PC-3 (cell line): ENCODE measurements around the gene BAHD1. TPM values are rescaled to one million over a fixed set of nuclear protein-coding genes. Genes with fewer than 3 reads are reported as not detected.

Experiments used
- ATAC-seq: fragments of 200-7000 bp; cut with Tn5 transposase; 2 replicates; pipeline ENCODE4 v1.9.1; 2020; ENCODE audit warnings: mild to moderate bottlenecking, moderate library complexity
- BruUV-seq: library from RNA; stranded (reverse); fragments of 400-500 nt; replicated peaks from 2 replicates; lab custom pipeline; 2021; lab: Mats Ljungman, UMichigan
- CTCF ChIA-PET: fragments of 300-600 bp; sonication (Branson Sonifier 250); formaldehyde crosslinking; loops from one replicate; lab custom pipeline; 2022; ENCODE audit warnings: antibody characterized with exemption; lab: Charles Lee
- POLR2A ChIA-PET: fragments of 300-600 bp; sonication (Branson Sonifier 250); formaldehyde crosslinking; loops from one replicate; lab custom pipeline; 2022; ENCODE audit warnings: antibody characterized with exemption; ENCODE audit not compliant: unreplicated experiment; lab: Charles Lee
- DNase-seq: peaks from one replicate; pipeline ENCODE4 v3.0.0-alpha.2; 2015
- H2AFZ ChIP-seq: fragments of 300-600 bp; sonication (generic); 2 replicates; pipeline ENCODE4 v1.6.0; 2016; ENCODE audit warnings: antibody characterized with exemption, low read length
- H3F3A ChIP-seq: fragments of 300-600 bp; sonication (generic); one replicate; pipeline ENCODE4 v1.6.0; 2017; ENCODE audit warnings: antibody characterized with exemption, low read length, control low read depth, mild to moderate bottlenecking; ENCODE audit not compliant: unreplicated experiment
- H3K27ac ChIP-seq: fragments of 300-600 bp; sonication (generic); 2 replicates; pipeline ENCODE4 v1.5.1; 2016; ENCODE audit warnings: mild to moderate bottlenecking, low read length
- H3K27me3 ChIP-seq: fragments of 300-600 bp; sonication (generic); 2 replicates; pipeline ENCODE4 v1.6.1; 2016; ENCODE audit warnings: low read length, mixed read lengths
- H3K36me3 ChIP-seq: fragments of 300-600 bp; sonication (generic); 2 replicates; pipeline ENCODE4 v1.6.1; 2016; ENCODE audit warnings: low read depth, mixed run types, low read length, mixed read lengths
- H3K4me1 ChIP-seq: fragments of 300-600 bp; sonication (generic); 2 replicates; pipeline ENCODE4 v1.5.1; 2016; ENCODE audit warnings: low read length; ENCODE audit not compliant: insufficient read depth
- H3K4me2 ChIP-seq: fragments of 300-600 bp; sonication (generic); 2 replicates; pipeline ENCODE4 v1.6.0; 2016; ENCODE audit warnings: low read length
- H3K4me3 ChIP-seq: fragments of 300-600 bp; sonication (generic); 2 replicates; pipeline ENCODE4 v1.5.1; 2016; ENCODE audit warnings: mild to moderate bottlenecking, low read length, mixed read lengths
- H3K79me2 ChIP-seq: fragments of 300-600 bp; sonication (generic); 2 replicates; pipeline ENCODE4 v1.6.1; 2017; ENCODE audit warnings: low read length, mixed read lengths
- H3K9ac ChIP-seq: fragments of 300-600 bp; sonication (generic); 2 replicates; pipeline ENCODE4 v1.6.0; 2016; ENCODE audit warnings: mild to moderate bottlenecking, low read length
- H3K9me2 ChIP-seq: fragments of 300-600 bp; sonication (generic); replicated peaks from 2 replicates; pipeline ENCODE4 v1.6.1; 2016; ENCODE audit warnings: mixed run types, low read length, mixed read lengths
- H3K9me3 ChIP-seq: fragments of 300-600 bp; sonication (generic); 2 replicates; pipeline ENCODE4 v1.6.1; 2016; ENCODE audit warnings: low read length, mixed read lengths
- H4K20me1 ChIP-seq: fragments of 300-600 bp; sonication (generic); 2 replicates; pipeline ENCODE4 v1.6.1; 2016; ENCODE audit warnings: low read length, mixed read lengths
- CTCF ChIP-seq: fragments of 300-600 bp; sonication (generic); conservative IDR thresholded peaks from 2 replicates; pipeline ENCODE4 v1.5.1; 2017; ENCODE audit warnings: antibody characterized with exemption, low read depth, mild to moderate bottlenecking, low read length
- EZH2 ChIP-seq: fragments of 300-600 bp; sonication (generic); IDR thresholded peaks from one replicate; pipeline ENCODE4 v1.6.1; 2017; ENCODE audit warnings: antibody characterized with exemption, mild to moderate bottlenecking, low read length; ENCODE audit not compliant: unreplicated experiment
- EZH2phosphoT487 ChIP-seq: fragments of 300-600 bp; sonication (generic); IDR thresholded peaks from 2 replicates; pipeline ENCODE4 v1.6.1; 2018; ENCODE audit warnings: mild to moderate bottlenecking, antibody characterized with exemption, low read length, borderline replicate concordance
- intact Hi-C: fragments of 100-400 bp; cut with micrococcal nuclease; formaldehyde crosslinking; loops from 2 replicates; pipeline ENCODE4 v1.9.0; 2023
- total RNA-seq: library from RNA; depleted of rRNA; stranded (reverse); fragments of >200 nt; gene quantifications from 2 replicates; pipeline ENCODE4 v1.2.3, GENCODE V29; 2014

The BAHD1 gene
- total RNA-seq, 1 experiment from 2014 or later, result 18.8 TPM

- intact Hi-C loops, result no loop called here
- no peak overlapping the region for H3K4me2 ChIP-seq
Observed at GRCh38 chr15:40487816-40488682, 47.3 kb downstream of the BAHD1 start.

GRCh38 chr15:40489274-40490175 lies 48.8 kb downstream of the BAHD1 start:
- Histone ChIP-seq H3K9ac (no peak overlapping the region), H3K4me3 (no peak overlapping the region), H3K9me2 (no peaks in the 10 kb centered on the region), H3K36me3 (no peaks in the 10 kb centered on the region), H3K27ac (no peak overlapping the region), H3K4me2 (no peak overlapping the region), H3F3A (no peaks in the 10 kb centered on the region), H3K4me1 (peaks cover 9% of the 10 kb centered on the region), H3K27me3 (no peaks in the 10 kb centered on the region), H2AFZ (no peak overlapping the region), H3K9me3 (no peaks in the 10 kb centered on the region), H4K20me1 (no peaks in the 10 kb centered on the region), H3K79me2 (no peaks in the 10 kb centered on the region)
- ChIA-PET POLR2A (no interaction called here), CTCF (no interaction called here)
- BruUV-seq, result no TSS peak
- ATAC-seq (no peak), DNase-seq (no peak)
- intact Hi-C loops, result no loop called here
- TF ChIP-seq EZH2phosphoT487 (no peak), EZH2 (no peak), CTCF (no peak)

More at GRCh38 chr15:40487816-40488682, 47.3 kb downstream of the BAHD1 start:
- DNase-seq (no peak), ATAC-seq (no peak)
- Histone ChIP-seq H3F3A (no peaks in the 10 kb centered on the region), H3K4me3 (no peak overlapping the region), H3K4me1 (peaks cover under 1% of the 10 kb centered on the region; the same call in 1 of the 2 replicates), H2AFZ (no peak overlapping the region), H3K36me3 (no peaks in the 10 kb centered on the region), H4K20me1 (no peaks in the 10 kb centered on the region), H3K9ac (no peak overlapping the region), H3K27ac (no peak overlapping the region), H3K27me3 (no peaks in the 10 kb centered on the region), H3K79me2 (no peaks in the 10 kb centered on the region), H3K9me3 (no peaks in the 10 kb centered on the region), H3K9me2 (no peaks in the 10 kb centered on the region)
- TF ChIP-seq EZH2 (no peak), EZH2phosphoT487 (no peak), CTCF (no peak)
- BruUV-seq, result no TSS peak
- ChIA-PET POLR2A (no interaction called here), CTCF (no interaction called here)
